Suprapubic skin (tissue), 4 donors: ENCODE results near the gene DIP2C.

Experiments
- CTCF ChIP-seq, 2 donors: fragments of 200-600 bp in 1 of 2; fragments of 450-650 bp in 1 of 2; sonication (generic) in 1 of 2; IDR thresholded peaks; one replicate each; pipeline ENCODE4 v1.5.1; 2016 to 2019; ENCODE audit warnings: antibody characterized with exemption in 2 of 2, mild to moderate bottlenecking in 1 of 2, moderate library complexity in 1 of 2
- POLR2A ChIP-seq, 2 donors: fragments of 450-650 bp; IDR thresholded peaks; one replicate each; pipeline ENCODE4 v1.6.1; 2017; ENCODE audit warnings: antibody characterized with exemption in 2 of 2, mild to moderate bottlenecking in 2 of 2, moderate library complexity in 2 of 2
- POLR2AphosphoS5 ChIP-seq, 3 donors: sonication (generic); formaldehyde crosslinking; IDR thresholded peaks; one replicate each; pipeline ENCODE4 v1.6.1; 2017; ENCODE audit warnings: antibody characterized with exemption in 3 of 3

GRCh38 chr10:576130-576465, 113.4 kb downstream of the DIP2C start:
- no peak for TF ChIP-seq CTCF (IDR thresholded peaks at IDR 0.05)
- no peak for TF ChIP-seq POLR2A (IDR thresholded peaks at IDR 0.05)
- TF ChIP-seq POLR2AphosphoS5 (IDR thresholded peaks at IDR 0.05), result no peak
